Measurements from ENCODE around the gene SERBP1.

SERBP1 gene

DNA sequence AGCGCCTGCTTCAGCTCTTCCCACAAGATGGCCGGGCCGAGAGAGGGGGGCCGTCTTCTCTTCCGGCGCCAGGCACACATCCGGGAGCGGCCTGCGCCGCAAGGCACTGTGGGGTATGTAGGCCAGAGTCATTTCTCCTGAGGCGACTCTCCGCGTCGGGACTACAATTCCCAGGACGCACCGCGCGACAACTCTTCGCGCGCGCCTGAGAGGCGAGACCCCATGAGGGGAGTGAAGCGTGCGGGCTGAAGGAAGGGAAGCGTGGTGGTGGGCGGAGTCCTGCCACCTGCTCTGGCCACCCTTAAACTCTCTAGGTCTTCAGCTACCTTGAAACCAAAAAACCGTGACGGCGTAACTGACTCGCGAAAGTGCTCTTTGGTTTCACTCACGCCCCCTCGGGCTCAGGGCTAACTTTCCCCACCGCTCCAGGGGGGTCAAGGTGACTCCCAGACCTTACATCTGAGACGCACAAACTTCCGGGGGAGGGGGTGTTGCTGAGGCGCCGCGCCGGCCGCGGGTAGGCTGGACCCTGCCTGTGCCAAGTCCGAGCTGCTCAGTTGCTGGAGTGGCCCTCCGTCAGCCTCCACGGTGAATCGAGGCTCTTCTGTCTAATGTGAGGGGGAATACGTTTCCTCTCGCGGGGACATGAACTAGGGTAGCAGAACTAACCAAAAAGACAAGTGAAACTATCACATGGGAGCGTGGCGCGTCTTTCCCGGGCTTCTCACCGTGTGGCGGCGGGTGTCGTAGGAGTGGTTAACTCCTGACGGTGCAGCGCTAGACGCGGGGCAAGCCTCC is at the start of gene SERBP1:
Gene SERBP1 (minus strand): TSS at position 45 of the 798 bp plus-strand sequence. CDS start 102 bp downstream, outside the sequence.
- peaks cover 20% of the 10 kb centered on the region for H3K4me1 ChIP-seq (ENCODE audit: insufficient read depth, low read length)
- H3K4me3 ChIP-seq (ENCODE audit: low read depth in 1 of 2, low read length in 2 of 2): peak within 1 kb of the TSS; percentile 97 to 98
- H3K27me3 ChIP-seq (ENCODE audit: control insufficient read depth in 1 of 2, insufficient read depth in 2 of 2, low read length in 2 of 2): no peaks in the 10 kb centered on the region
- peak within 1 kb of the TSS; percentile 91 for H3K27ac ChIP-seq (ENCODE audit: low read depth, low read length)
- peaks cover 6% of the 10 kb centered on the region for H3K36me3 ChIP-seq (ENCODE audit: insufficient read depth, low read length)
- H3K9me3 ChIP-seq (ENCODE audit: low read length): no peaks in the 10 kb centered on the region
- peak within 1 kb of the TSS; percentile 87 for H3K9ac ChIP-seq (ENCODE audit: low read length)

DNA sequence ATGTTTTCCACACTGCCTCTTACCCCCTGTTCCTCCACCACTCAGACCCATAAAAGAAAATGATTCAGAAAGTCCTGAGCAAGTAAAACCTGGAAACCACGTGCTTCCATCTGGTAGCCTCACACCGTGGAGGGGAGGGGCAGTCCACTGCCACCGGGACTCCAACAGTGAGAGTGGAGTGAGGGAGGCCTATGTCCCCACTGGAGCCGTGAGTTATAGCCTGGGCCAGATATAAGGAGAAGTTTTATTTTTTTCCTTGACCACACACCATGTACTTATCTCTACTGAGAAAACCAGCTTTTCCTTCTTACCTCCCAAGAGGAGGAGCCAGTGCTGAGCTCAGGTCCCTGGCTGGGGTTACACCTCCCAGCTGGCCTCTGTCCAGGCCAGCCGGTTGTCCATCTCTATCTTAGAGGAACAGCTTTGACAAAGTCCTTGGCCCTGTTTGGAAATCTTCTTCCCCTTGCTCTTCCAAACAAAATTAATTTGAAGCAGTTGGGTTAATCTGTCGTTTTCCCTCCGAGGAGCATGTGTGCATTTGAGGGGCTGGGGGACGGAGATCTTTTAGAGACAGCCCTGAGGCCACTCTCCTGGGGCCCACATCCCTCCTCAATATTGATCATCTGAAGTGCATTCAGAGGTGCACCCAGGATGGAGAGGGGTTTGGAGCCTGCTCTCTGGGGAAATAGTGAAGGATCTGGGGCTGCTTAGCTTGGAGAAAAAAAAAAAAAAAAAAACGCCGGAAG is 49.1 kb upstream of the SERBP1 start:
- no peaks in the 10 kb centered on the region for H3K27me3 ChIP-seq (ENCODE audit: control insufficient read depth in 1 of 2, insufficient read depth in 2 of 2, low read length in 2 of 2)
- no peaks in the 10 kb centered on the region for H3K4me1 ChIP-seq (ENCODE audit: insufficient read depth, low read length)
- no peaks in the 10 kb centered on the region for H3K36me3 ChIP-seq (ENCODE audit: insufficient read depth, low read length)
- no peak overlapping the region for H3K4me3 ChIP-seq (ENCODE audit: low read depth in 1 of 2, low read length in 2 of 2)
- H3K27ac ChIP-seq (ENCODE audit: low read depth, low read length): no peak overlapping the region
- no peaks in the 10 kb centered on the region for H3K9me3 ChIP-seq (ENCODE audit: low read length)
- no peak overlapping the region for H3K9ac ChIP-seq (ENCODE audit: low read length)

DNA sequence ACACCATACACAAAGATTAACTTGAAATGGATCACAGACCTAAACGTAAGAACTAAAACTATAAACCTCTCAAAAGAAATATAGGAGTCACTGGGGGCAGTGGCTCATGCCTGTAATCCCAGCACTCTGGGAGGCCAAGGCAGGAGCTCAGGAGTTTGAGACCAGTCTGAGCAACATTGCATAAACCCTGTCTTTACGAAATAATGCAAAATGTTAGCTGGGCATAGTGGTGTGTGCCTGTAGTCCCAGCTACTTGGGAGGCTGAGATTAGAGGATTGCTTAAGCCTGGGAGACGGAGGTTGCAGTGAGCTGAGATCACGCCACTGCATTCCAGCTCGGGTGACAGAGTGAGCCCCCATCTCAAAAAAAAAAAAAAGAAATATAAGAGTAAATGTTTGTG is 46.7 kb upstream of the SERBP1 start:
- Histone ChIP-seq H3K27me3 (ENCODE audit: control insufficient read depth in 1 of 2, insufficient read depth in 2 of 2, low read length in 2 of 2) (no peaks in the 10 kb centered on the region), H3K9me3 (ENCODE audit: low read length) (no peaks in the 10 kb centered on the region), H3K4me1 (ENCODE audit: insufficient read depth, low read length) (no peaks in the 10 kb centered on the region), H3K9ac (ENCODE audit: low read length) (no peak overlapping the region), H3K36me3 (ENCODE audit: insufficient read depth, low read length) (no peaks in the 10 kb centered on the region), H3K4me3 (ENCODE audit: low read depth in 1 of 2, low read length in 2 of 2) (no peak overlapping the region), H3K27ac (ENCODE audit: low read depth, low read length) (no peak overlapping the region)

DNA sequence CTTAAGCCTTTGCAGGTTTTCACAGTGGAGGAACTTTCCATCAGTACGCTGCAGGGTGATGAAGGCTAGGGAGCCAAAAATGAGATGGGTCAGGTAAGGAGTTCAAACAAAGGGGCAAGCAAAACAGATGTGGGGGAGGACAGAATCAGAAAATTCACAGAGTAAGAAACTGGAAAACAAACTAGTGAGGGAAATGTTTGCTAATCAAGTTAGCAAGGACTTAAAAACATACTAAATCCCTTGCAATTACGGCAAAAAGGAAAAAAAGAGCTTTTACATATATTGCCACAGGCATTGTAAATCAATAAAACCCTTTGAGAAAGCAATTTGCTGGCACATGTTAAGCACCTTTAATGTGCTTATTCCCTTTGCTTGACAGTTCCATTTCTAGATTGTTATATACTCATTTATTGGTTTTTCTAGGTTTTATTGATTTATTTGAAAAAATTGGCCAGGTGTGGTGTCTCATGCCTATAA is 45.8 kb upstream of the SERBP1 start:
- Histone ChIP-seq H3K9me3 (ENCODE audit: low read length) (no peaks in the 10 kb centered on the region), H3K36me3 (ENCODE audit: insufficient read depth, low read length) (no peaks in the 10 kb centered on the region), H3K9ac (ENCODE audit: low read length) (no peak overlapping the region), H3K27ac (ENCODE audit: low read depth, low read length) (no peak overlapping the region), H3K27me3 (ENCODE audit: control insufficient read depth in 1 of 2, insufficient read depth in 2 of 2, low read length in 2 of 2) (no peaks in the 10 kb centered on the region), H3K4me3 (ENCODE audit: low read depth in 1 of 2, low read length in 2 of 2) (no peak overlapping the region), H3K4me1 (ENCODE audit: insufficient read depth, low read length) (no peaks in the 10 kb centered on the region)

DNA sequence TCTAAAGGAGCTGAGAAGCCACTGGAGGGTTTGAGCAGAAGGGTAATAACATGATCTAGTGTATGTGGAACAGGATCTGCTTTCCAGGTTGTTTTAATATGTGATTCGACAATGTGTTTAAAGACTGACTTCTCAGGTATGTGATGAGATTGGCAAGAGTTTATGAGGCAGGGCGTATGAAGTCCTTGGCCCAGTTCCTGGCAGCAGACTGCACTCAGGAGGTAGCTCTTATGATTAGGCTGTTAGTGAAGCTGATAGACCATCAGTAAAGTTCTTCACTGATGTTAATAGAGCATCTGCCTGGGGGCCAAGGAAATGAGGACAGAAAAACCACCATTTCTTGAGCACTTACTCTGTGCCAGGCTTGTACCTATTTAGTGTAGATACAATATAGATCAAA is 41.9 kb upstream of the SERBP1 start:
- Histone ChIP-seq H3K27ac (ENCODE audit: low read depth, low read length) (no peak overlapping the region), H3K4me3 (ENCODE audit: low read depth in 1 of 2, low read length in 2 of 2) (no peak overlapping the region), H3K36me3 (ENCODE audit: insufficient read depth, low read length) (no peaks in the 10 kb centered on the region), H3K4me1 (ENCODE audit: insufficient read depth, low read length) (no peaks in the 10 kb centered on the region), H3K9ac (ENCODE audit: low read length) (no peak overlapping the region), H3K9me3 (ENCODE audit: low read length) (no peaks in the 10 kb centered on the region), H3K27me3 (ENCODE audit: control insufficient read depth in 1 of 2, insufficient read depth in 2 of 2, low read length in 2 of 2) (no peaks in the 10 kb centered on the region)

DNA sequence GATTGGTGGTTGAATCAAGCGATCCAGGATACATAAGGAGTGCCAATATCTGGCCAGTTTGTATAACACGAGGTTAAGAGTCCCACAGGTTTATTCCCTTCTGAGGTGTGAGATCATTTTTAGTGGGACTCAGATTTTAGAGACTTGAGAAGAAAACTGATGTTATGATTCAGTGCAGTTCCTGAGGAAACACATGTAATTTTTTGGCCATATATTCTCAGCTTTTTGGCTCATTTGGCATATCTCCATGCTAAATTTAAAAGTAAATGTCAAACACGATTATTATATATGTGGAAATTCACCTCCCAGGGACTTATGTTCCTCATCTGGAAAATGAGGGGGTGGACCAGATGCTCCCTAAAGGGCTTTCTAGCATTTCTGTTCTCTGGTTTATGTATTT is 39.2 kb upstream of the SERBP1 start:
- no peaks in the 10 kb centered on the region for H3K27me3 ChIP-seq (ENCODE audit: control insufficient read depth in 1 of 2, insufficient read depth in 2 of 2, low read length in 2 of 2)
- H3K9me3 ChIP-seq (ENCODE audit: low read length): no peaks in the 10 kb centered on the region
- no peak overlapping the region for H3K9ac ChIP-seq (ENCODE audit: low read length)
- no peak overlapping the region for H3K4me3 ChIP-seq (ENCODE audit: low read depth in 1 of 2, low read length in 2 of 2)
- H3K4me1 ChIP-seq (ENCODE audit: insufficient read depth, low read length): no peaks in the 10 kb centered on the region
- H3K27ac ChIP-seq (ENCODE audit: low read depth, low read length): no peak overlapping the region
- H3K36me3 ChIP-seq (ENCODE audit: insufficient read depth, low read length): no peaks in the 10 kb centered on the region

DNA sequence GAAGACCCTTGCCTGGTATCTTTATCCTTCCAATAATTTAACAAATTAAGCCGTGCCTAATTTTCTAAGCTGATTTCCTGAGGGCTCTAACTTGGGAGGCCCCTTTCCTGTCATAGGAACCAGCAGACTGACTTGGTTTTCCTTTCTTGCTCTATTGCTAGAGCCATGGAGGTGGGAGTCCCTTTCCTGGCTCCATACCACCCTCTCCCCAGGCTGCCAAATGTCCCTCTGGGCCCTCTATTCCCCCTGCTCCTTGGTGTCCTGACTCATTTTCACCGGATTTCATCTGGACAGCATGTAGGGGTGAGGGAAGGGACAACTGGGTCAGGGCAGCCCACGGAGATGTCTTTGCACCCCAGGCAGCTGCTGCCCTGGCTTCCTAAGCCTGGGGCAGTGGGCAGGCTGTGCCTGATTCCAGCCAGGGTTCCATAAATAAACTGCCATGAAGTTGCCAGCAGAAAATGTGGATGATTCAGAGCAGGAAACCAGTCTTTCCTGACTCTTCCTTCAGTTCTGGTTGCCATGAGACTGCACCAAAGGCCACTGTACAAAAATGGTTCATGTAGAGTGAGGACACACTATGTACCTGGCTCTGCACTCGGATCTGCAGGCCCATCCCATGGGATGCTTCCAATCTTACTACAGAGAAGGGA is 38.0 kb upstream of the SERBP1 start:
- Histone ChIP-seq H3K36me3 (ENCODE audit: insufficient read depth, low read length) (no peaks in the 10 kb centered on the region), H3K4me1 (ENCODE audit: insufficient read depth, low read length) (no peaks in the 10 kb centered on the region), H3K4me3 (ENCODE audit: low read depth in 1 of 2, low read length in 2 of 2) (no peak overlapping the region), H3K27me3 (ENCODE audit: control insufficient read depth in 1 of 2, insufficient read depth in 2 of 2, low read length in 2 of 2) (no peaks in the 10 kb centered on the region), H3K9me3 (ENCODE audit: low read length) (no peaks in the 10 kb centered on the region), H3K27ac (ENCODE audit: low read depth, low read length) (no peak overlapping the region), H3K9ac (ENCODE audit: low read length) (no peak overlapping the region)

DNA sequence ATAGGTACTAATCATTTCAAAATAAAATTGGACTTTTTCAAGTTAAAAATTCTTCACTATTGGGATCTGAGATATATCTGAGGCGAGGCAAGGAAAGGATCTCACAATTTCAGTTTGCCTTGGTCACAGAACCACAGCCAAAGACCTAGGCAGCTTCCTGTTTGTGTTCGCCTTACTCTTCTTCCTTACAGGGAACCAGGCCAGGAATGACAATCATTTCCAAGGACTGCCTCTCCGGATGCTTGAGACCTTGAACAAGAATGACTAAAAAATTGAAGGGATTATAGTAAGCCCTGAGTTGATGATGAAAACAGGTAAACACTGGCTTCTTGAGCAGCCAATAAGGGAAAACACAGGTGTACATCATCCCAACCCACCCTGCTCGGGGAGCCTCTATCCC is 35.2 kb upstream of the SERBP1 start:
- no peaks in the 10 kb centered on the region for H3K36me3 ChIP-seq (ENCODE audit: insufficient read depth, low read length)
- H3K4me1 ChIP-seq (ENCODE audit: insufficient read depth, low read length): no peaks in the 10 kb centered on the region
- H3K27me3 ChIP-seq (ENCODE audit: control insufficient read depth in 1 of 2, insufficient read depth in 2 of 2, low read length in 2 of 2): no peaks in the 10 kb centered on the region
- H3K9ac ChIP-seq (ENCODE audit: low read length): no peak overlapping the region
- no peaks in the 10 kb centered on the region for H3K9me3 ChIP-seq (ENCODE audit: low read length)
- no peak overlapping the region for H3K27ac ChIP-seq (ENCODE audit: low read depth, low read length)
- no peak overlapping the region for H3K4me3 ChIP-seq (ENCODE audit: low read depth in 1 of 2, low read length in 2 of 2)

DNA sequence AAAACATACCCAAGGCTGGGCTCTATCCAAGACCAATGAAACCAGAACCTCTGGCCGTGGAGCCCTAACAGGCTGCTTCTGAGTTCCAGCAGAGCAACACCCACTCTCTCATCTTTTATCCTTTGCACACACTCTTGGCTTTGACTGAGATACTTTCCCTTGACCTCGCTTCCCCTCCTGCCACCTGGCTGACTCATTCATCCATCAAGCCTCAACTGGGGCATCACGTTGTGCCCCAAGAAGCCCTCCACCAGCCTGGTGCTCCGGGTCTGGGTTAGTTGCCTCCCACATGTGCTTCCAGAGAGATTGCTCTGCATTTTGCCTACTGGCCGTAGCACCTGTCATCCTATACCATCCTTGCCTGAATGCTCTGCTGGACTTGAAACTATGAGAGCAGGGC is 34.5 kb upstream of the SERBP1 start:
- Histone ChIP-seq H3K27me3 (ENCODE audit: control insufficient read depth in 1 of 2, insufficient read depth in 2 of 2, low read length in 2 of 2) (no peaks in the 10 kb centered on the region), H3K4me1 (ENCODE audit: insufficient read depth, low read length) (no peaks in the 10 kb centered on the region), H3K9me3 (ENCODE audit: low read length) (no peaks in the 10 kb centered on the region), H3K4me3 (ENCODE audit: low read depth in 1 of 2, low read length in 2 of 2) (no peak overlapping the region), H3K9ac (ENCODE audit: low read length) (no peak overlapping the region), H3K36me3 (ENCODE audit: insufficient read depth, low read length) (no peaks in the 10 kb centered on the region), H3K27ac (ENCODE audit: low read depth, low read length) (no peak overlapping the region)

DNA sequence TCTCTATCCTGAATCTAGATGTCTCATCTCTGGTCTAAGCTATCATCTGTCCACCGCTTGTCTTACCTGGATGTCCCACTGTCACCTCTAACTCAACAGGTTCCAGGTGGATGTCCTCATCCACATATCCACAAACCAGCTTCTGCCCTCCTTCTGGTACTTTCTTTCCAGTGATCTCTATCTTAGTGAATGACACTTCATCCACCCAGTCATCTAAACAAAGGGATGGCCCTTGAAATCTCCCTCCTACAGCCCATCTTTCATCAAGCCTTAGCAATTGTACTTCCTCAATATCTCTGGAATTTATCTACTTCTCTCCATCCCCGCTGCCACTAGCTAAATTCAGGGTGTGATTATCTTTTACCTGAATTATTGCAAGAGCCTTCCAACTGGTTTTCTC is 33.9 kb upstream of the SERBP1 start:
- H3K4me3 ChIP-seq (ENCODE audit: low read depth in 1 of 2, low read length in 2 of 2): no peak overlapping the region
- no peaks in the 10 kb centered on the region for H3K9me3 ChIP-seq (ENCODE audit: low read length)
- H3K27ac ChIP-seq (ENCODE audit: low read depth, low read length): no peak overlapping the region
- H3K9ac ChIP-seq (ENCODE audit: low read length): no peak overlapping the region
- H3K27me3 ChIP-seq (ENCODE audit: control insufficient read depth in 1 of 2, insufficient read depth in 2 of 2, low read length in 2 of 2): no peaks in the 10 kb centered on the region
- no peaks in the 10 kb centered on the region for H3K36me3 ChIP-seq (ENCODE audit: insufficient read depth, low read length)
- H3K4me1 ChIP-seq (ENCODE audit: insufficient read depth, low read length): no peaks in the 10 kb centered on the region

DNA sequence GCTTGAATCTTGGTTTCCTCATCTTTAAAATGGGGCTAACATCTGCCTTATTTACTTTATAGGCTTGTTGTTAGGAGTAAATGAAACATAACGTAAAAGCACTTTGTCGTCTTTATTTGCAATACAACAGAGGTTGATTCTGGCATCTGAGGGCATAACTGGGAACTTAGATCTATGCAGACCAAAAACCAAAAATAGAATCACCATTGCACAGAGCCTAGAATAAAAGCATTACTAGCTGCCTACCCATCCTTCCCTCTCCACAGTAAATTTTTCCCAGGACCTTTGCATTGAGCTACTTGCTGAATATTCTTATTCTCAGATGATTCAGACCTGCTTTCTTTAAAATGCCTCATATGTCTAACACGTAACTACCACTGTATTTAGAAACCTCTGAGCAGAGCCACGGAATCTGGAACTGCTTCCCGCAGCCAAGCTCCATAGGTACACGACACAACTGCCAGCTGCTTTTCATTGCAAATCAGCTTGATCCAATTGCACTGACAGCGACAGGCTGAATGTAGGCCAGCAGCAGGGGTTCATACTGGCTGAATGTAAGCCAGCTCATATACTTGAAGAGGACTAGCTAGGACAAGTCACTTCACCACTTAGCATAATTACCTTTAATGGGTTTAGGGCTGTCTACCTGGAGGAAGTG is 33.2 kb upstream of the SERBP1 start:
- H3K9ac ChIP-seq (ENCODE audit: low read length): no peak overlapping the region
- no peaks in the 10 kb centered on the region for H3K36me3 ChIP-seq (ENCODE audit: insufficient read depth, low read length)
- H3K4me3 ChIP-seq (ENCODE audit: low read depth in 1 of 2, low read length in 2 of 2): no peak overlapping the region
- no peaks in the 10 kb centered on the region for H3K9me3 ChIP-seq (ENCODE audit: low read length)
- H3K27ac ChIP-seq (ENCODE audit: low read depth, low read length): no peak overlapping the region
- H3K4me1 ChIP-seq (ENCODE audit: insufficient read depth, low read length): no peaks in the 10 kb centered on the region
- H3K27me3 ChIP-seq (ENCODE audit: control insufficient read depth in 1 of 2, insufficient read depth in 2 of 2, low read length in 2 of 2): no peaks in the 10 kb centered on the region

Measured in muscle layer of colon (tissue), 2 donors.